Adipose tissue (tissue), 3 donors: ENCODE results near the gene TMTC2. TPM values are rescaled to one million over a fixed set of nuclear protein-coding genes. Genes with fewer than 3 reads are reported as not detected.
"Not testable (repeated sequence)": the region's sequence is repeated elsewhere in the genome, so short reads cannot be mapped to it uniquely, and the experiment has no call there.

ENCODE experiments used
- H3K27ac ChIP-seq: one replicate; pipeline ENCODE4 v1.5.1; 2013; ENCODE audit warnings: low read depth, low read length
- WGBS, 3 donors: extraction: QIAGEN DNeasy Blood & Tissue Kit; methylation state at CpG; one replicate each; pipeline ENCODE4 v1.1.7; 2013; 5-methylcytosine and 5-hydroxymethylcytosine counted together
- polyA plus RNA-seq, 3 donors: library from polyadenylated mRNA; stranded (reverse); fragments of 200-250 nt; gene quantifications; one replicate each; pipeline ENCODE4 v1.2.3, GENCODE V29; 2013
- donor health status: healthy with polysubstance abuse.
- donor health status: Bipolar disorder and iron deficiency.
- donor health status: healthy.

Gene TMTC2
- polyA plus RNA-seq, 3 donors = 2.0 to 4.1 (median 3.1) TPM

GRCh38 chr12:82805812-82806497 lies 119.2 kb downstream of the TMTC2 start:
- WGBS, 3 donors = 82 to 91% (median 89%) methylated on average over 4 of the region's 4 CpGs
- no peak overlapping the region for H3K27ac ChIP-seq

- no peak overlapping the region for H3K27ac ChIP-seq
Observed at GRCh38 chr12:82807132-82807737, 120.5 kb downstream of the TMTC2 start.

DNA sequence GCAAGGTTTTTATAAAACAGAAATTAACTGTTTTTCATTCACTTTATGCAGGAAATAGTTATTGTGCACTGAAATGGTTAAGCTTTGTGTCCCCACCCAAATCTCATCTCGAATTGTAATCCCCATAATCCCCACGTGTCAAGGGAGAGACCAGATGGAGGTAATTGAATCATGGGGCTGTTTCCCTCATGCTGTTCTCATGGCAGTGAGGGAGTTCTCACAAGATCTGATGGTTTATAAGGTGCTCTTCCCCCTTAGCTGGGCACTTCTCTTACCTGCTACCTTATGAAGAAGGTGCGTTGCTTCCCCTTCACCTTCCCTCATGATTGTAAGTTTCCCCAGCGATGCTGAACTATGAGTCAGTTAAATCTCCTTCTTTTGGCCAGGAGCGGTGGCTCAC lies 123.9 kb downstream of the TMTC2 start:
- no peak overlapping the region for H3K27ac ChIP-seq
- WGBS, 3 donors = 89 to 96% (median 95%) methylated on average over 5 of the region's 5 CpGs

GRCh38 chr12:82817368-82817767 lies 130.7 kb downstream of the TMTC2 start:
- no peak overlapping the region for H3K27ac ChIP-seq

GRCh38 chr12:82818271-82819035 lies 131.7 kb downstream of the TMTC2 start:
- no peak overlapping the region for H3K27ac ChIP-seq
- WGBS, 3 donors = 97 to 100% (median 100%) methylated on average over 1 of the region's 1 CpG

DNA sequence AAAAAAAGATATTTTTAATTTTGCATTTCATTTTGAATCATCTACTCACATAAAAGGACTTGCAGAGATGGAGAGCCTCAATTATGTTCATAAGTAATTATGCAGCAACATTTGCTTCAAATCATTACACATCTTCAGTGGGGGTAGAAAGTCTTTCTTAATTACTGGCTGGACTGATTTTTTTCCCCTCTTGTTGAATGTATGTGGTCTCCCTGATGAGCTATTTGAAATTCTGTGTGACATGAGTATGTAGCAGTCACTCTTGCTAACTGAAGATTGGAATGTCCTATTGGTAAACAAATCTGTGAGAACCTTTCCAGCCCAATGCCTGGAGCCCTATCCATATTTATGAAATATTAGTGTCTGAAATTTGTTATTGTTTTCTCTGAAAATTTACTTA lies 139.8 kb downstream of the TMTC2 start:
- H3K27ac ChIP-seq = no peak overlapping the region

DNA sequence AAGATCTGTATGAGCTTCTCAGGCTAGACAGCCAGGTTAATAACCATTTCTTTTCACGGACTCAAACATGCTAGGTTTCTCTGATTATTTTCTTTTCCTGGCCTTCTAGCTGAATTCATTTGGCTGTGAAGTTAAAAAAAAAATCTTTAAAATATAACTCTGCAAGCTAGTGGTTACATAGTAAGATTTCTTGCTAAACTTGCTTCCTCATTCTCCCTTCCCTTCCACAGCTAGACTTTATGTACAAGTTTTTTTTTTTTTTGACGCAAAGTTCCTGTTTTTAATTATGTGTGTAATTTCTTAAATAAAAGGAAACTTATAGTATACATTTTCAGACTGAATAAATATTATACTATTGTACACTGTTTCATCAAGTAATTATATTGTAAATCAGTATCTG lies 145.4 kb downstream of the TMTC2 start:
- 52 to 81% (median 71%) methylated on average over 2 of the region's 2 CpGs for WGBS, 3 donors

DNA sequence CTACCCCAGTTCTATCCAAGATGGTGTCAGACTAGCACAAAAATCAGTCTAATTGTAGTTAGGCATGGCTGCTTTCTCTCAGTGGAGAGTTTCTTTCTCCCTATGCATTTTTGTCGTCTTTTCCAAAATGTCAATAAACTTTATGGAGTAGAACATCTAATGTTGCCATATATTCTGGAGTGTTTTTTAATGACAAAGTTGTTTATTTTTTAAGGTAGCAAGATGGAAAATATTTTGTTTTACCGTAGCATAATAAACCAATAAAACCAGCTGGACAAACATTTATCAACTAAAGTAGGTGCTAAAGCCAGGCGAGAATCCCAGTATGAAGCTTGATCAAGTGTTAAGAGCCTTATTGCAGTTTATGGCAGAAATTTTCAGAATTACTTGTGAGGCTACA lies 146.3 kb downstream of the TMTC2 start:
- 72 to 85% (median 79%) methylated on average over 3 of the region's 3 CpGs for WGBS, 3 donors
- H3K27ac ChIP-seq = no peak overlapping the region

More for the DNA sequence above, 145.4 kb downstream of the TMTC2 start:
- no peak overlapping the region for H3K27ac ChIP-seq

DNA sequence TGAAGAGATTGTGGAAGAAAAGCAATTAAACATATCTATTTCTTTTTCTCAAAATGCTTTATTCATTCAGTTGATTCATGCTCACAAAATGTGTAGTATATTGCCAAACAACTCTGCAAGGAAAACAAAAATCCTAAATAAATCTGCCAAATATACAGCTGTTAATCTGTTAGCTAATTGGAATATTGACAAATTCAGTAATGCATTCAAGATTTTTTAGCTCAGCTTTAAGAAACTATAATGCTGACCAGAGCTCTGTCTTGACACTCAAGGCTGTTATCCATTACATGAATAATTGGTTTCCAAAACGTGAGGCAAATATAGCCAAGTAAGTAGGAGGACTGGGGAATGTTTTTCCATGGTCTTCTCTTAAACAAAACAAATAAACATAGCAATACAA lies 146.8 kb downstream of the TMTC2 start:
- WGBS, 3 donors = 37 to 52% (median 39%) methylated on average over 1 of the region's 1 CpG
- no peak overlapping the region for H3K27ac ChIP-seq

GRCh38 chr12:82835217-82835616 lies 148.5 kb downstream of the TMTC2 start:
- no peak overlapping the region for H3K27ac ChIP-seq

DNA sequence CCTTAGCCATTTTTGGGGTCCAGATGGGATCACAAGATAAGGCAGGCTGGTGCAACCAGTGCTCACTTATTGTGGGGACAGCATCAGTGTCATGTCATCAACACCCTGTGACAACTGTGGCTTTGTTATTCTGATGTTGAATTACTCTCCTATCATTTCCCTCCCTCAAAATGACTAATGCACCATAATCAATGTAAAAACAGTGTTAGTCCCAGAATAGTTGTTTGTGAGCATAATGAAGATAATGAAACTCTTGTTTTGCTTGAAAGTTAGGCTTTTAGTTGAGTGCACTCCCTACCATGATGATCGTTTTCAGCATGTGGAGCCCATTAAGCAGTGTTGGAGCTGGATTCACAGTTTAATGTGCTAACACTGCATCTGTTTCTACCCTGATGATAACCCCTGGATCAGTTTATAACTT lies 151.4 kb downstream of the TMTC2 start:
- WGBS, 3 donors = 61 to 70% (median 62%) methylated on average over 1 of the region's 1 CpG
- H3K27ac ChIP-seq = no peak overlapping the region

- H3K27ac ChIP-seq = no peak overlapping the region
- WGBS, 3 donors = 77 to 90% (median 88%) methylated on average over 1 of the region's 1 CpG
Observed at GRCh38 chr12:82838827-82839226, 152.1 kb downstream of the TMTC2 start.

DNA sequence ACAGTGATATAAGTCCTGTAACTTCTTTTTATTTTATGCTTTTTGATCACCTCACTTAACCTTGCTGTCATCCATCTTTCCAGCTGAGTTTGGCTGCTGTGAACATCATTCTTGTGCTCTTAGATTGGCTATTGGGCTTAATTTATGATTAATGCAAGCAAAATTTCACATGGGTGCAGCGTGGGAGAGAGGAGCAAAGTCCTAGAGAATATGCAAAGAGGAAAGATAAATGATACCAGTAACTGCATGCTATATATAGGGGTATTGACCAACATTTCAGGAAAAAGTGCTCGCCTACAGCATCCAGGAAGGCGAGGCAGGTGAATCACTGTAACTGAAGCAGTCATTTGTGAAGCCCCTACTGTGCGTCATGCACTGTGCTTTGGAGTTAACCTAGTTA lies 153.1 kb downstream of the TMTC2 start:
- WGBS, 3 donors = 87 to 92% (median 88%) methylated on average over 4 of the region's 4 CpGs
- no peak overlapping the region for H3K27ac ChIP-seq

DNA sequence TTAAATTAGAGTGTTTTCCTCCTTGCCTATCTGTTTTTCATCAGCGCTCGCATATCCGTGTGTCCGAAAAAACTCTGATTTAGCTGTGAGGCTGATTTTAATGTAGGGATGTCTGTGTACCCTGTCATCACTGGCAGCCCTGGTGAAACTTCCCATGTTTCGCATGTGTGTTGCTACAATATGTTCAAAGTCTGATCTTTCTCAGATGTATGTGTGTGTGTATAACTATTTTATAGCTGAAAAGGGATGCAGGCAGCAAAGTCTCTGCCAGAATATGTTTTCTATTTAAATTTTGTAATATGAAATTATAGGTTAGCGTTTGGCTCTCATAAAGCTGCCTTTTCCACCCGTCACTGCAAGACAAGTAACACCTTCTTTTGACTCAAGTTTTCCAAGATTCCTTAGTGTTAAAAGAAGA lies 154.8 kb downstream of the TMTC2 start:
- 89 to 91% (median 91%) methylated on average over 7 of the region's 7 CpGs for WGBS, 3 donors

GRCh38 chr12:82842480-82842879 lies 155.8 kb downstream of the TMTC2 start:
- no peak overlapping the region for H3K27ac ChIP-seq
- 96 to 99% (median 96%) methylated on average over 3 of the region's 3 CpGs for WGBS, 3 donors

More for the DNA sequence above, 154.8 kb downstream of the TMTC2 start:
- H3K27ac ChIP-seq = no peak overlapping the region

GRCh38 chr12:82845076-82845475 lies 158.4 kb downstream of the TMTC2 start:
- WGBS, 3 donors = 82 to 98% (median 86%) methylated on average over 7 of the region's 7 CpGs
- H3K27ac ChIP-seq = not testable (repeated sequence)

GRCh38 chr12:82848845-82849244 lies 162.1 kb downstream of the TMTC2 start:
- 92 to 95% (median 92%) methylated on average over 3 of the region's 3 CpGs for WGBS, 3 donors
- no peak overlapping the region for H3K27ac ChIP-seq

DNA sequence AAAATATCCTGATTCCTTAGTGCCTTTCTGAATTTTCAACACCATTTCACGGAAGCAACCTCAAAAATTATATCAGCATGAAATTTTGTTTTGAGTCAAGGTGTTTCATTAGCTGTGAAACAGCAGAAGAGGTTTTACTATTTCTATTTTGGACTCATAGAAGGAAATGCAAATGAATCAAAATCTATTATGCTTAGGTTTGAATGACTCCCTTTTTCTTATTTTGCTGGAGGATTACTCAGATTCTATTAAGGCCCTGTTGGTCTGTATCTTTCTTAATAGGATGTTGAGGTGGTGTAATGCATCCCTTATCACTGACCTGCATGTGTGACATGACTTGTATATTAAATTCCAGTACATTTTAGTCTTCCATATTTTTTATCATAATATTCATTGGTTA lies 165.8 kb downstream of the TMTC2 start:
- WGBS, 3 donors = 79 to 95% (median 93%) methylated on average over 1 of the region's 1 CpG
- H3K27ac ChIP-seq = no peak overlapping the region

- no peak overlapping the region for H3K27ac ChIP-seq
Observed at GRCh38 chr12:82855872-82856271, 169.2 kb downstream of the TMTC2 start.

GRCh38 chr12:82857276-82857675 lies 170.6 kb downstream of the TMTC2 start:
- H3K27ac ChIP-seq = no peak overlapping the region
- WGBS, 3 donors = 87 to 93% (median 91%) methylated on average over 7 of the region's 7 CpGs
